Kidney capillary endothelial cell (primary cell): Measurements from ENCODE around the gene FADS3.

Experiments used
- DNase-seq: peaks from one replicate; pipeline ENCODE4 v3.0.0-alpha.2; 2018; ENCODE audit warnings: low spot score

Gene FADS3, protein sequence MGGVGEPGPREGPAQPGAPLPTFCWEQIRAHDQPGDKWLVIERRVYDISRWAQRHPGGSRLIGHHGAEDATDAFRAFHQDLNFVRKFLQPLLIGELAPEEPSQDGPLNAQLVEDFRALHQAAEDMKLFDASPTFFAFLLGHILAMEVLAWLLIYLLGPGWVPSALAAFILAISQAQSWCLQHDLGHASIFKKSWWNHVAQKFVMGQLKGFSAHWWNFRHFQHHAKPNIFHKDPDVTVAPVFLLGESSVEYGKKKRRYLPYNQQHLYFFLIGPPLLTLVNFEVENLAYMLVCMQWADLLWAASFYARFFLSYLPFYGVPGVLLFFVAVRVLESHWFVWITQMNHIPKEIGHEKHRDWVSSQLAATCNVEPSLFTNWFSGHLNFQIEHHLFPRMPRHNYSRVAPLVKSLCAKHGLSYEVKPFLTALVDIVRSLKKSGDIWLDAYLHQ

DNA sequence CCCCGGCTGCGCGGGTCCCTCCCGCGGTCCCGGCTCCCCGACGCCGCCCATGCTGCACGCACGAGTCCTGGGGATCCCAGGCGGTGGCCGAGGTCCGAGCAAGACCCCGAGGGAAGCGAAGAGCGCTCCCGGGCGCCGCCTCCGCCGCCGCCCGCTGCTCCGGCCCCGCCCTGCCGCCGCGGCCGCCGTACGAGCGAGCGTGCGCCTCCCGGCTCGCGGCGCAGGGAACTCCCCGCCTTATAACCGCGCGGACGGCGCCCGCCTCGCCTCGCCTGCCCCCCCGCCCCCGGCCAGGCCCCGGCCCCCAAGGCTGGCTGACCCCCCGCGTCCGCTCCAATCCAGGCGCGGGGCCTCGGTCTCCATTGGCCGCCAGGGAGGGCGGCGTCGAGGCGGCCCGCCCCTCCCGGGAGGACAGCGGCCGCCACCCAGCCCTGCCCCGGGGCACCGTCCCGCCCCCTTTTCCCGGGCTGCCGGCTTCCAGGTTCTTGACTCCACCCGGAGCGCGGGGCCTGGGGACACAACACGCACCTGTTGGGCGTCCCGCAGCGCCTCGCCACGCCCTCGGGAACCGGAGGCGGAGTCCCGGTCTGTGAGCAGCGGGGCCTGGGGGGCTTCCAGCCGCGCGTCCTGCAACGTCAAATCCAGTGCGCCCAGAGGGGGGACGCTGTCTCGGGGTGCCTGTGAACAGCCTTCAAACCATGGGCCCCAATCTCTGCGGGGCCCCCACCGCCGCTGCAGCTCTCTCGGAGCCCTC is at the start of gene FADS3:
FADS3 (minus strand) TSS at position 215 of the 754 bp plus-strand sequence; CDS start at position 51, 164 bp downstream.
- peak; percentile 44 for DNase-seq

GRCh38 chr11:61940466-61940865 is 49.1 kb upstream of the FADS3 start:
- no peak for DNase-seq

DNA sequence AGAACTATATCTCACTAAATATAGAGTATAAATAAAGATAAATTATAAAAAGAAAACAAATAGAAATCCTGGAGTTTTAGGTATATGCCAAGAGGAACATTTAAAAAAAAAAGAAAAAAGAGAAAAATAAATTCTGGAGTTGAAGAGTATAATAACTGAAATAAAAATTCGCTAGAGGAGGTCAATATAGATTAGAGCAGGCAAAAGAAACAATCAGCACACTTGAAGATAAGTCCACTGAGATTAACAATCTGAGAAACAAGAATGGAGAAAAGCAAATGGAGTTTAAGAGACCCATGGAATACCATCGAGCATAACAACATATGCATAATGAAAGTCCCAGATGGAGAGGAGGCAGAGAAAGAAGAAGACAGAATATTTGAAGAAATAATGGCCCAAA is 44.5 kb upstream of the FADS3 start:
- DNase-seq: no peak

DNA sequence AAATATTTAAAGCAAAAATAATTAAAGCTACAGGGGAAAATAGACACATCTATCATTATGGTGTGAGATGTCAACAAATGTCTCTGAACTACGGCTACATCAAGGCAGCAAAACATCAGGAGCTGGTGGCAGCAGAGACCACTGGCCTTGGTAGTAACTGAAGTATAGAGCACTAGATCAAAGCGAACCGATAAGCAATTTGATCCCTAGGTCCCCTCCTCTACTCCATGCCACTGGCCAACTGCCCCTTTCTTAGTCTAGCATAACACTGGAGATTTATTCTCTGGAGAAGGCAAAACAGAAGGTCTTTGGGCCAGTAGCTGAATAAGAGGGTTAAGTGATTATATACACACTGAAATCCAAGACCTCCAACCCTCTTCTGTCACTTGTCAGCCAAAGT is 39.6 kb upstream of the FADS3 start:
- no peak for DNase-seq

GRCh38 chr11:61928606-61929005 is 37.3 kb upstream of the FADS3 start:
- no peak for DNase-seq

GRCh38 chr11:61927501-61927900 is 36.2 kb upstream of the FADS3 start:
- DNase-seq: no peak

- no peak for DNase-seq
Observed at GRCh38 chr11:61926235-61926634, 34.9 kb upstream of the FADS3 start.

- no peak for DNase-seq
Observed at GRCh38 chr11:61925736-61926135, 34.4 kb upstream of the FADS3 start.

DNA sequence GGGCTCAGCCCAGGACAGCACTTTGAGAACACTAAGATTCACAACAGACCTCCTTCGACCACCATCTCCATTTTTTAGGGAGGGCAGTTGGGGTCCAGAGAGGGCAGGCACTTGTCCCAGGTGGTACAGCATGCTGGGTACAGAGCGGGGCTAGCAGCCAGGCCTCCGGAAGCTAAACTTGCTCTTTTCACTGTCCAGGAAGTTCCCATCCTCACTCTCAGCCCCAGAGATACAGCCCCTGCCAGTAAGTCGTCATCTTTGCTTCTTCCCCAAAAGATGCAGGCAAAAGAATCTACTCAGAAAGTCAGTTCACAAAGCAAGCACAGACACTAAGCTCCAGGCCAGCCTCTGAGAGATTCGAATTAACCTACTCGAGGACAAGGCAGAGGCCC is 32.7 kb upstream of the FADS3 start:
- no peak for DNase-seq

- DNase-seq: no peak
Observed at GRCh38 chr11:61923166-61924063, 32.1 kb upstream of the FADS3 start.

DNA sequence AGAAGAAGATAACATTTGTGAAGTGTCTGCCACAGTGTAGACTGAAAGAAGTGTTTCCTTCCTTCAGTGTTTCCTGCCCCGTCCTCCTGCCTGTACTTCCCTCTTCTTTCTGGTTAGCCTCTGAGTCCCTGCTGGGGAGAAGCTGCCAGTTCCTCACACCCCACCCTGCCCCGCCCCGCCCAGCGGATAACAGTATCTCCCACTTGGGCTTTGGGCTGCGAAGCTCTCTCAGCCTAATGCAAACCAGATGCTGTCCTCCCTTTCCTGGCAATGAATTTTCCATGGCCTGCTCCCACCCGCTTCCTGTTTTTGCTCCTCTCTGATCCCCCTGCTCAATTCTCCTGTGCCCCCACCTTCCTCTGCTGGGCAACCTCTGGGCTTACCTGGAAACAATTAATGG is 31.2 kb upstream of the FADS3 start:
- DNase-seq: no peak

GRCh38 chr11:61921446-61921845 is 30.1 kb upstream of the FADS3 start:
- no peak for DNase-seq

- no peak for DNase-seq
Observed at GRCh38 chr11:61919705-61920631, 28.6 kb upstream of the FADS3 start.

- DNase-seq: no peak
Observed at GRCh38 chr11:61918938-61919704, 27.8 kb upstream of the FADS3 start.

- DNase-seq: no peak
Observed at GRCh38 chr11:61918251-61918937, 27.0 kb upstream of the FADS3 start.

DNA sequence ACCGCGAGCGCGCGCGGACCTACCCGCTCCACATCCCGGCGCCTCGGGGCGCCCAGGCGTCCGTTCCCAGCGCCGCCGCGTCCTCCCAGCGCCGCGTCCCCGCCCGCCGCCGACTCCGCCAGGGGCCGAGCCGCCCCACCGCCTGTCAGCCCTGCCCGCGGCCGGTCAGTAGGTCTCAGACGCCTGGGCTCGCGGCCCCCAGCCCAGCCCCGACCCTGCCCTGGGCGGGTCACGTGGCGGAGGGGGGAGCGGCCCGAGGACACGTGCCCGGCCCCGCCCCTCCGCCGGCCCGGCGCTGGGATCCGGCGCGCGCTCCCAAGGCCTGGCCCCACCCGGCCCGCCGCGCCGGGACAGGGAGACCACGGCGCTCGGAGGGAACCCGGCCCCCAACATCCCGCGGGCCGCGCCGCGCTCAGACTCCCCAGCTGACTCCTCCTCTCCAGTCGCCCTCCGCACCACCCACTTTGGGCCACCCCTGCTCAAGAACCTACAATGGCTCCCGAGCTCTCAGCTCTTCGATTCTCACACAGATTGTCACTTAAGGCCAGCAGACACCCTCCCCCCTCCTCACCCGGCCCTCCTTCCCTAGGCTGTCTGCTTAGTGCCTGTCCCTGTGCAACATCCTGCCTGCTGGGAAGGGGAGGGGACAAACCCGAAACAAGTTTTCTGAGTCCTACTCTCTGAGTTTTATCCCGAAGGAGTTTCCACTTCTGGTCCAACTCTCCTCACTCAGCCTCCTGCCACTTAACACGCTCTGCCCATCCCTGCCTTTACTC is 26.2 kb upstream of the FADS3 start, which contains the start of gene RAB3IL1:
RAB3IL1 (minus strand) TSS at position 233 of the 776 bp plus-strand sequence; CDS start at position 34, 199 bp downstream.
- no peak for DNase-seq

DNA sequence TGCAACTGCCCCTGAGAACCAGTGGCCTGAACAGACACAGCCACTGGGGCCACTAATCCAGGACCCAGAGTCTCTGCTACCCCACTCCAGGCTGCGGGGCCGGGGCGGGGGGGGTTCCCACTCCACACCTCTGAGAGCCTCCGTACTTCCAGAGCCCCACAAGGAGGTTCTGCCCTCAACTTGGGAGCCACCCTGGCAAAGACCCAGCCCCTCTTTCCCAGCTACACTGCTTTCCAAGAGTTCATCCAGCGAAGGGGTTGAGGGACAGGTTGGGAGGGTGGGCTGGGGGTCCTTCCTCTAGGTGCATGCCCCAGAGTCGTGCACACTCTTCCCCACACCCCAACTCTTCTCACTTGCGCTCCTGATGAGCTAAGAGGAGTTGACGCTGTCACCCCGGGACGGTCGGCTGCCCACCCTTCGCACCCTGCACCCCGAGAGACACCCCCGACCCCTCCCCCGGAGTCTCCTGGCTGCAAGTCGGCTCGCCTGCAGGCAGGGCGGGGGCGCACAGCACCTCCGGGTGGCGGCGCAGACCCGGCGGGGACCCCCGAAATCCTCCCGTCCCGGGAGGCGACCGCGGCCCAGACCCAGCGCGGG is 25.5 kb upstream of the FADS3 start:
- DNase-seq: no peak

GRCh38 chr11:61914471-61915171 is 23.3 kb upstream of the FADS3 start:
- no peak for DNase-seq
